ENCODE results near the gene FBP1.
A peak's percentile ranks its signal among the peaks of the same experiment; 100 is the strongest.

The FBP1 gene

DNA sequence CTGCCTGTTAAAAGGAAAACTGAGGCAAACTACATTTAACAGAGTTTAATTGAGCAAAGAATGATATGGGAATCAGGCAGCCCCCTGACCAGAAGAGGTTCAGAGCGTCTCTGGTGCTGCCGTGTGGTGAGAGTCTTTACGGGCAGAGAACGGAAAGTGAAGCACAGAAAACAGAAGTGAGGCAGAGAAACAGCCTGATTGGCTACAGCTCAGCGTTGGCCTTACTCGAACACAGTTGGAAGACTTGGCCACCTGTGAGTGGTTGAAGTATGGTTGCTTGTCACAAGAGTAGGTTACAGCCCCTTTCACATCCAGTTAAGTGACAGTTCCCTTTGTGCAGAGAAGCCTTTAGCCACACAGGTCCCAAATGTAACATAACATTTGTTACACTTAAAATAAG lies 16.9 kb upstream of the FBP1 start:
- DNase-seq (ENCODE audit: low read depth) = peak; percentile 14

DNA sequence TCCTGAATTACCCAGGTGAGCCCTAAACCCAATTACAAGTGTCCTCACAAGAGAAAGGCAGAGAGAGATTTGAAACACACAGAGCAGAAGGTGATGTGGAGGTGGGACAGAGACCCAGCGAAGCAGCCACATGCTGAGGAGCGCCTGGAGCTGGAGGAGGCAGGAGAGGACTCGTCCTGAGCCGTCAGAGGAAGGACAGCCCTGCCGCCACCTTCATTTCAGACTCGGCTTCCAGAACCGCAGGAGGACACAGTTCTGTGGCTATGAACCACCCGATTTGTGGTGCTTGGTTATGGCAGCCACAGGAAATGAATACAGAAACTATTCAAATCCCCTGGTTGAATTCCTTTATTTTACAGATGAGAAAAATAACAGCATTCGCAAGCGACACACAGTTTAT lies 16.4 kb upstream of the FBP1 start:
- no peak for DNase-seq (ENCODE audit: low read depth)

DNA sequence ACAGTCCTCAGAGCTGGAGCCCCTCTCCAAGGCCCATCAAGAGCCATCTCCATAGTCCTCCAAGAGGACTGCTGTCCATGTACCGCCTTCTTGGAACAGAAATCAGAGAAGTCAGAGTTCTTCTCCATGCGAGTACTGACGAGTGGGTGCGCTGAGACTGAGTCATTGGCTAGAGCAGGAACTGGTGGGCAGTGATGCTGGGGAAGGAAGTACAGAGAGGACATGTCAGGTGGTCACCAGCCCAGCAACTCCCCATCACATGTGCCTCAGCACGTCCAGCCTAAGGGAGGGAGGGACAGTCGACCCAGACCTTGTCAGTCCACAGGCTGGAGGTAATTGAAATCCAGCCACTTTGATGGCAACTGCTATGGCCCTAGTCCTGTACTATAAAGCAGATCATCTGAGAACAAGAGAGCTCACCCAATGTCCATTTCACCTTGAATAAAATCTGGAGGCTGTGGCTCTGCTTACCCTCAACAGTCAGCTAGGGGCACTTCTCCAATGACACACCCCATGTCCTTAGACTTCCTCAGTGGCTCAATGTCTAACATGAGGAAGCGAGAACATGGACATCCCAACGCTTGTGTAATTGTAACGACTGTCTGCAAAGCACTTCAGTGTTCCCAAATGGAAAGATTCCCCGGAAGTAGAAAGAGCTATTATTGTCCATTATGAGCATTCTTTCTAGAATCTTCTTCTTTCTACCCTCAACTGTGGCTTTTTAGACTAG lies 15.0 kb upstream of the FBP1 start:
- DNase-seq (ENCODE audit: low read depth) = no peak

DNA sequence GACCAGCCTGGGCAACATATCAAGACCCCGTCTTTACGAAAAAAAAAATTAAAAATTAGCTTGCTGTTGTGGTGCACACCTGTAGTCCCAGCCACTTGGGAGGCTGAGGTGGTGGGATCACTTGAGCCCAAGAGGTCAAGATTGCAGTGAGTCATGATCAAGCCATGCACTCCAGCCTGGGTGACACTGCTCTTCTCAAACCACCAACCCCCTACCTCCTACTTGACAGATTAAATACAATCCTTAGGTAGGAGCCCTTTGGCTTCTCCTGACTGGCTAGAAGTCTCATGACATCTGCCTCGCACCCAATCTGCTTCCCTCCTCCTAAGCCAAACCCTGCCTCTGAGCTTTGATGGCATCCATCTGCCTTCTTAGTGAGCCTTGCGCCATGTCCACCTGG lies 11.6 kb upstream of the FBP1 start:
- DNase-seq (ENCODE audit: low read depth) = no peak

DNA sequence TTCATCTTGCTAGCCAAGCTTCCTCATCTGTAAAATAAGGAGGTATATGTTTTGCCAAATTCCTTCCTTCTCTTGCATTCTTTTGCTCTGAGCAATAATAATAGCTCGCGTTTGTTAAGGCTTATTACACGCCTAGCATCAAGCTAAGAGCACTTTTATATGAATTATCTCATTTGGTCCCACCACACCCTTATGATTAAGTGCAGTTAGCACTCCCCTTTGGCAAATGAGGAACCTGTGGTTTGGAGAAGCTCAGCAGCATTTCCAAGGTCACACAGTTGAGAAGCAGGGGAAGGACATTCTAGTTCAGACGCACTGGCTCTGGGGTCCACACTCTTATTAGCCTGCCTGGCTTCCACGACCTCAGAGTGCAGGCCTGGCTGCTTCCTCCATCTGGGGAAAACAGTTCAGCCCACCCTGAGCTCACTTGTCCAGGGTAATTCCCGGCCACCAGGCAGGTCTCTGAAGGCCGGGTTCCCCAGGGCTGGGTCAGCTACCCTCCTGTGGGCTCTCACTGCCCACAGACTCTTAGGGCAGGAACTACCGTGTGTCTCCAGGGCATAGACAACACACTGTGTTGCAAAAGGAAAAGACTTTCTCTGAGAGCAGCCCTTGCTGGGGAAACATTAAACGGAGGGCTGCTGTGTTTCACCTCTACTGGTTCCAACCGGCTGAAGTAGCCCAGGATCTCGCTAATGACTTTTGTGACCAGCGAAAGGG lies 9.9 kb upstream of the FBP1 start:
- DNase-seq (ENCODE audit: low read depth) = no peak

DNA sequence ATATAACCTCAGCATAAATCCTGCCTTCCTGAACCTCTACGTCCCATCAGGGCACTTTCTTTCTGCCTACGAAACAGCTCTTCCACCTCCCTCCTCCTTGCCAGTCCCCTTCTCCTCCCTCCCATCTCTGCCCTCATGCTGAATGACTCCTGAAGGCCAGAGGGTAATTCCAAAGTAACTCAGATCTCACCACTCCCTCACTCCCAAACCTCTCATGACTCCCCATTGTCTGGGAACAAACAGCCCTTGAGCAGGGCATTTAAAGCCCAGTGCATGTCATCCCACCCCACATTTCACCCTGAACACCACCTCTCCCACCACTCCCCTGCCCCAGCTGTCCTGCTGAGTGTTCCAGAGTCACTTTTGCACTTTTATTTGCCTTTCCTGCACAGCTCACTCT lies 8.9 kb upstream of the FBP1 start:
- DNase-seq (ENCODE audit: low read depth) = no peak

DNA sequence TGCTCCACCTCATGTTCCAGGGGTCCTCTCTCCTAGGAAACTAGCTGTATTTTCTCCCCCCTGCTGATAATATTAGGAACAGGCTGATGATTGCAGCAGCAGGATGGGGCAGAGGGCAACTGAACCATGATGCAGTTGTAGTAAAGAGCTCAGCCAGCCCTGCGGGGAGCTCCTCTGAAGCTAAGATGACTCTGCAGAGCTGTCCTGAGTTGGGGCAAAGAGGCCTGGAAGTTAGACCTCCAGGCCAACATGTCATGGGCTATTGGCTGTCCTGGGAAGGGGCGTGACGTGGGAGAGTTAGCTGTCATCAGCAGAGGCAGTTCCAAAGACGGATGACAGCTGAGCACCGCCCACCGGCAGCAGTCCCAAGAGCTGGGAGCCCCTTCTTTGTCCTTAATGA lies 6.6 kb upstream of the FBP1 start:
- DNase-seq (ENCODE audit: low read depth) = no peak

DNA sequence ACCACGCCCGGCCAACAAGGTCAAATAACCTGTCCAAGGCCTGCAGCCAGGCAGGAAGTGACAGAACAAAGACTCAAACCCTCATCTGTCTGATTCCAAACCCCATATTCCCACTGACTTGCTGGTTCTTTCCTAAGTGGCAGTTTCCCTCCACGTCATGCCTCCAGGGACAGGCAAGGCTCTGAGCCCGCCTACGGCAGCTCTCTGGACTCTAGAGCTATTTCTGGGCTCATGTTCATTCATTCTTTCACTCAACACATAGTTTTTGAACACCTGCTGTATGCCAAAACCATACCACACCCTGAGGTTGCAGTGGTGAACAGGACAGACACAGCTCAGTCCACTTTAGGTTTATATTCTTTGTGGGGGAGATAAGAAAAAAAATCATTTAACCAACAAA lies 5.2 kb upstream of the FBP1 start:
- DNase-seq (ENCODE audit: low read depth) = no peak

DNA sequence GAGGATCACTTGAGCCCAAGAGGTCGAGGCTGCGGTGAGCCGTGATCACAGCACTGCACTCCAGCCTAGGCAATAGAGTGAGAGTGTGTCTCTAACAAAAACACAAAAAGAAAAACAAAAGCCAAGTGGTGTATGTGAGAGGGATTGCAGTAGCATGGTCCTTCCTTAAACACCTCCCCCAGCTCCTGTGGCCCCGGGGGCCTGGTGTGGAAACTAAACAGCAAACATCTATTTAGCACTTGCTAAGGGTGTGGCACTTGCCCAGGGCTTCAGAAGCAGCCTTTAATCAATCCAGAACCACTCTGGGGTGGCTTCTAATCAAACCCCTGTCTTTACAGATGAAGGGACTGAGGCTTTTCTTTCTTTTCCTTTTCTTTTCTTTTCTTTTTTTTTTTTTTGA lies 4.4 kb upstream of the FBP1 start:
- no peak for DNase-seq (ENCODE audit: low read depth)

DNA sequence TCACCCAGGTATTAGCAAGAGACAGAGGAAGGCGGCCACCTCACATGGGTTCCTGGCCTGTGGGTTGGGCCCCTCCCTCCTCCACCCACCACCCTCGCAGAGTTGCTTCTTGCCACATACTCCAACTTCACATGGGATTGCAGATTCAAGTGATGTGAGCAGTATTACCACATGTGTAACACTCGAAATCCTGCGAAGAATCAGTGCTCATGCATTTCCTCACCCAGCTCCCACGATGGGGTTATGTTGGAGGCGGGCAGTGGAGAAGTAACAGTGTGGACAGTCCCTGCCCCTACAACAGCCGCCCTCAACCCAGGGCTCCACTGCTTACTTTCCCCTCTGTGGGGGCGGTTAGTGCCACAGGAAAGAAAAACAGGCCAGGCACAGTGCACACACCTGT lies 3.9 kb upstream of the FBP1 start:
- no peak for DNase-seq (ENCODE audit: low read depth)

DNA sequence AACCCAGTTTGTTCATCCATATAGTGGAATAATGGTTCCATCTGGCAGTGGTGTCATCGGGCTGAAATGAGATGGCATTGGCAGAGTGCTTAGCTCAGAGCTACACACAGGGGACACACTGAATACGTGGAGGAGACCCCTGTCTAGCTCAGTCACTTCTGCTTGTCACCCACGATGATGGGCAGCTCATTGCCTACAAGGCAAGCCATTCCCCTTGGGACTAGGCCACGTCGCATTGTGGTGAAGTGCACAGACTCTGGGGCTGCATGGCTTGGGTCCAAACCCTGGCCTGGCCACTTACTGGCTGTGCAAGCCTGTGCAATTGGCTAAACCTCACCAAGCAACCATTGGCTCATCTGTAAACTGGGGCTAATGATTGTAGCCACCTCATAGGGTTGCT lies 3.2 kb upstream of the FBP1 start:
- DNase-seq (ENCODE audit: low read depth) = no peak

DNA sequence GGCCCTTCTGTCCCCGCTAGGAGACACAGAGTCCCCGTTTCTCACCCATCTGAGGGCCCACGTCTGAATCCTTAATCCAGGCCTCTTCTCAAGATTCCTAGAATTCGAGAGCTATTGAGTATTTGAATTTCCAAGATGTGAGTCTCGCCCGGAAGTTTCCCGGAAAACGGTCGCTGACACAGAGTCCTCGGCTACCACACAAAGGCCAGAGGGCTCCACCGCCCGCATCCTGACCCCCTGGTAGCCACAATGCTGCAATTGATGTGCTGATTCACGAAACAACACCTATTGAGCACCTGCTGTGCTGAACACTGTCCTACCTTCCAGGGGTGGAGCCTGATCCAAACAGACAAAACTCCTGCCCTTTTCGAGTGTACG lies 670 bp upstream of the FBP1 start:
- DNase-seq (ENCODE audit: low read depth) = no peak

DNA sequence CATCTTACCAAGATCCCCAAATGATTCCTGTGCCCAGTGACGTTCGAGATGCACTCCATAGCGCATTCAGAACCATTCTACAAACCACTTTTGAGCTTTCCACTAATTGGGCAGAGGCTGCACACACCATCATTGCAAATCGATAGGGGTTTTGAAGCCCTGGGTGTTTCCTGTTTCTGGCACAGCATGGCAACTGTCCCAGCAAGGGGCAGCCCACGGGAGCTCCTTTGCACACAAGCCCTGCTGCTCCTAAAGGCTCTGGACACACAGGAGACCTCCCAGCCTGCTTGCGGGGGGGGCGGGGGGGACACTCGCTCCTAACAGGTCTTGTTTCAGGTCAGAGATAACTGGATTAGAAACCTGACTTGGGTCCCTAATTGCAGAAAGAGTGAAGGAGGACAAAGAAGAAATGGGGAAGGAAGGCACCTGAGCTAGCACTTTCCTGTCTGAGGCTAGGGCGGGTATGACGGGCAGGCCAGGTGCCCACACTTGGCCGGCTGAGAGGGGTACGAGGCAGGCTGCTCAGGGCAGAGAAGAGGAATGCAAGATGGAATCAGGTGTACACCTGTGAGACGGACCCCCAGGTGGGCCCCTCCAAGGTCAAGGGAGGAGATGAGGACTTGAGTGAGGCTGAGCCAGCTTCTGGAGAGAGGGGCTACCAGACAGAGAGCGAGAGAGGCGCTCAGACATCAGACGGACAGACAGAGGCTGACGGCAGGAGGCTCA lies 820 bp downstream of the FBP1 start:
- DNase-seq (ENCODE audit: low read depth) = no peak

DNA sequence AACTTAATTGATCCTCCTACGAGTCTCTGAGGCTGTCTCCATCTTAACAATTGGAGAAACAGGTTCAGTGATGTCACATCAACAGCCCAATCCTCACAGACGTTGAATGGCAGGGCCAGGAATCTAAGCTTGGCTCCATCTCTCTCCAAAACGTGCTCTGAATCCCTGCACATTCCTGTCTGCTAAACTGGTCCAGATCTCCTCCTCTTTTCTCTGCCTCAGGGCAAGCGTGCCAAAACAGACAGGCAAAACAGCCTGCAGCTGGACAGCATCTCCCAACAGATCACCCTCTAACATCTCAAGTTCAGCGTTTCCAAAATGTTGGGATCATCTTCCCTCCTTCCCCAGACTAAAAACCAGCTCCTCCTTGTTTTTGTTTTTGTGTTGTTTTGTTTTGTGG lies 6.6 kb downstream of the FBP1 start:
- no peak for DNase-seq (ENCODE audit: low read depth)

DNA sequence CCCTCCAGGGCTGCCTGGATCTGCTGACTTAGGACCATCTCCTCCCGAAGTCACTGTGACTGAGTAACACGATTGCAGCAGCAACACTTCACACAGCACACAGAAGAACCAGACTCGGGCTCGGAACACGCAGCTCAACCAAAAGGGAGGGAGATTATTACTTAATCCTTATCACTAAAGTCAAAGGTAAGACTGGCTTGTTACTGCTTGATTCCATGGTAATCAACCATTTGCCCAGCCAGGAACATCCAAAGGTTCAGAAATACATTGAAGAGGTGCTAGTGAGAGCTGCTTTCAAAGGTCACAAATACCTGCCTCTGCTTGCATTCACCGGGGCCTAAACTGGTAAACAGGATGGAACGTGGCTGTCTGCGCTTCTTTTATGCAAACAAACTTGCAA lies 7.7 kb downstream of the FBP1 start:
- no peak for DNase-seq (ENCODE audit: low read depth)

DNA sequence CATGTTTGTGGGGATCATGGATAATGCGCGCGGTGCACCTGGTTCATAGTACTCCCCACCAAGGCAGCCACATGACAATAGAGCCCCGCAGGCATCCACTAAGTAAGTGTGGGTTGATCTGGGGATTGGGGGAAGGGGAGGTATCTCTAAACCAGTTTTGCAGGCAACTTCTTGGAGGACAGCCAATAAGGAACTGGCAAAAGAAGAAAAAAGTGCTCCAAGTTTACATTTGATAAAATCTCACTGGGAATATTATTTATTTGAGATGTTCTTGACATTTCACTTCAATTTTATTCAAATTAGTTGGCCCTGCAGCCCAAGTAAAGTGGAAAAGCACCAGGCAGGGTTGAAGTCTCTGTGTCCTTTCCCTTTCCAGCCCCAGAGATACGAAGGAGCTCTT lies 8.5 kb downstream of the FBP1 start:
- no peak for DNase-seq (ENCODE audit: low read depth)

DNA sequence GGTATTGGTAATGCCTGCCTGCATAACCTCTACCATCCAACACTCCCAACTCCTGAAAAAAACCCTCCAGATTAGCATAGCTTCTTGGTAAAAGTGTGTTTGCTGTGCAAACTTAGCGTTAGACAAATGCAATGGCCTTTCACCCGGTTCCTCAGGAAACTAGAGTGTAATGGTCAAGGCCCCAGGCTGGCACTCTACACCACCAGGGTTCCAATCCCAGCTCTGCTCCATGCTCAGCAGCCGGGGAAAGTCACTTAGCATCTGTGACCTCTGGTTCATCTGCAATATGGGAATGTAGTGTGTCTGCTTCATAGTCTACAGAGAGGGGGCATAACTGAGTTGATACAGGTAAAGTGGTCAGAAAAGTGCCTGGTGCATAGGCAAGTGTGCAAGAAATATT lies 9.0 kb downstream of the FBP1 start:
- no peak for DNase-seq (ENCODE audit: low read depth)

DNA sequence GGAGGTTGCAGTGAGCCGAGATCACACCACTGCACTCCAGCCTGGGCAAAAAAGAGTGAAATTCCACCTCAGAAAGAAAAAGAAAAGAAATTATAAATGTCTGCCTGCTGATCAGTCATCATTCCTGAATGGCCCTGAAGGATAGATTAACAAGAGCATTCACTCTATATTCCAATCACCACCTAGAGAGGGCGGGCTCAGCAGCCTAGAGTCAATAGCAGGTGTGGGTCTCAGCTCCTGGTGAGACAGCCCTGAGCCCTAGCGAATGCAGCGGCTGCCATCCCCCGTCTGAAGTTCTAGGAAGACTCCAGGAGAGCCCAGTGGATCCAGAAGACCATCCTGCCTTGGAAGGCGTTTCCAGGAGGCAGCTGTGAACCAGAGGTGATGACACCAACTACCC lies 12.0 kb downstream of the FBP1 start:
- DNase-seq (ENCODE audit: low read depth) = no peak

DNA sequence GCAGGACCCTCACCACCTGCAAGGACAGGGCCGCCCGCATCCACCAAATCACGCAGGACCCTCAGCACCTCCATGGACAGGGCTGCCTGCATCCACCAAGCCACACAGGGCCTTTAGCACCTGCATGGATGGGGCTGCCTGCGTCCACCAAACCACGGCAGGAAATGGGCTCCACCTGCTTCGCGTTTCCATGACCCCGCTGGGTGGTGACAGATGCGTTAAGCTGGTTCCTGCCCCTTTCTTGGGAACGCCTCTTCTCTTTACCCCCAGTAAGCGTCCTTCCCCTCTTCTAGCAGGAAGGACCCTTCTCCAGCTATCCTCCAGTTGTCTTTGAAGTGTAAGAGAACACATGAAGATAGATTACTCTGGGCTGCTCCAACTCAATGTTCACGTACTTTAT lies 13.5 kb downstream of the FBP1 start:
- no peak for DNase-seq (ENCODE audit: low read depth)

DNA sequence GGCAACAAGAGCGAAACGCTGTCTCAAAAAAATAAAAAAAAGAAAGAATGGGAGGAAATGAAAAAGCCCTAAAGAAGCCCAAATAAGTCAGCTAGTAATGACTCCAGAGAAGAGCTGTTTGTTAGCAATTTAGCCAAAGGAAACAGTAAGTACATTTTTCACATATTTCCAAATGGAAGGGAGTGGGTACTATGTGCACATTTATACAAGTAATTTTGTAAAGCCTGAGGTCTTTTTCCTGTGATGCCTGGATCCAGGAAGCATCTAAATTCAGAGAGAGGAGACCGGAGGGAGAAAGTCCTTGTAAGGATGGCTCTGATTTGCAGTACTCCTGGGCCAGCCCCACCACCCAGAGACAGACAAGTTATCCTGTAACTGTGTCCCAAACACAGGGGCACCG lies 14.7 kb downstream of the FBP1 start:
- DNase-seq (ENCODE audit: low read depth) = no peak

DNA sequence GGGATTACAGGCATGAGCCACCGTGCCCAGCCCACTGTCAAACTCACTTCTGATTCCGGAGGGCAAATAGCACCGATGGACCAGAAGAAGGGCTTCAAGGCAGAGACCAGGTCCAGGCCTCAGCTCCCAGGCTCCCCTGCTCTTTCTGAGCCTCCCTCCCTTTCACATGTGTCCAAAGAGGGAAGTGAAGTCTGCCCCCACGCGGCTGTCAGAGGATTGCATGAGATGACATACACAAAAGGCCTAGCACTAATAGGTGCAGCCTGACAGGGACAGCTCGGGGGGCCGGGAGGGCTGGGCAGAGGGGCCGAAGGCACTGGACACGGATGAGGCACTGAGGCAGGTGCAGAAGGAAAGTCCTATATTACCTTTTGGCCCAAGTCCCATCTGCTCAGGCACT lies 16.1 kb downstream of the FBP1 start:
- DNase-seq (ENCODE audit: low read depth) = no peak

DNA sequence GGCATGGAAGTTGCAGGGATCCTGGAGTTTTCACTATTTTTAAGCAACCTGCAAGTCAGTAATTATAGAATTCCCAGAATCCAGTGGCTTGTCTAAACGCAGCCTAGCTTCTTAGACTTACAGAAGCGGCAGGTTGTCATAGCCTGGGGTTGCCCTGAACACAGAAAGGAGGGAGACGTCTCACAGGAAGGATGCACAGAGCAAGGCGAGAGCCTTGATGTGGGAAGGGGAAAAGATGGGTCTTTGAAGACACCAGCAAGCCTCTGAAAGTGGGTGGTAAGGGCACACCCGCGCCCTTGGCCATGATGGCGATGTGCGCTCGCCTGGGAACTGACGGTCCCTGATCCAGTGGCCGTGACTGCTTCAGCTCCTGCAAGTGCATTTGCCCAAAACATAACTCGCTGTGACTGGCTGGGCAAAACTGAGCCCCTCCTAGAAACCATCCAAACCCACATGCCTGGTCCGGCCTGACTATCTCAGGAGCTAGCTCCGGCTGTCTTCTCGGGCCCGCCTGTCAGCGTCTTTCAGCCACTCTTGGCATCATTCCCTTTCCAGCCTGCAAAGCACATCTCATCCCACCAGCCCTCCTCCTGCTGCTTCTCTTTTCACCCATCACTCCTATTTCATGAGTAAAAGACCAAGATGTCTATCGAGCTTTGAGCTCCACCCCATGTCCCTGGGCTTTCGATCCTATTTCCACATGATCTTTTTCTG lies 17.1 kb downstream of the FBP1 start:
- DNase-seq (ENCODE audit: low read depth) = no peak

DNA sequence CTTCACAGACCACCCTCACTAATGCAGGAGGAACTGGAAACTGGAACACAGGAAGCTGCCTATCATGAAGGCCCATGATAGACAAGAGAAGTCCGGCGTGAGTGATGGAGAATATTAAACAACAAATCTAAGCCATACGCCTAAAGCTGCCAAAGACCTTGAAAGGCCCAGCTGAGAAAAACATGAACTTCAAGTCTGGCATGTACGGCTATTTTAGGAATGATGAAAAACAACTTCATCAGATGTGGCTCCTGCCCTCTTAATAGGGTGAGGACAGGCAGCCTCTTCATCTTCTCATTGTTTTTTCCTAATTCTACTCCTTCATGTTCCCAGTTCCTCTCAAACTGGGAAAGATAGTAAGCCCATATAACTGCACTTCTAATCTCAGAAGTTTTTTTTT lies 20.3 kb downstream of the FBP1 start:
- no peak for DNase-seq (ENCODE audit: low read depth)

Measured in stimulated activated CD8-positive, alpha-beta memory T cell treated with anti-CD3 and anti-CD28 coated beads, Interleukin-12 subunit alpha, Interleukin-12 subunit beta, amount 100 ng/mL, for 1 hour (primary cell).